Mesendoderm (in vitro differentiated cells): ENCODE data around the gene GSPT1.
"Not testable (repeated sequence)": the region's sequence is repeated elsewhere in the genome, so short reads cannot be mapped to it uniquely, and the experiment has no call there.

Experiments used
- DNase-seq: peaks from one replicate; pipeline ENCODE4 v3.0.0; 2013
- H2AK5ac ChIP-seq: 2 replicates; pipeline ENCODE4 v1.6.1; 2013; ENCODE audit warnings: low read length, inconsistent platforms
- H2BK120ac ChIP-seq: 2 replicates; pipeline ENCODE4 v1.6.1; 2013; ENCODE audit warnings: low read depth, mild to moderate bottlenecking, low read length, moderate library complexity, mixed read lengths
- H2BK15ac ChIP-seq: replicated peaks from 2 replicates; pipeline ENCODE4 v1.6.1; 2013; ENCODE audit warnings: low read depth, mild to moderate bottlenecking, moderate library complexity
- H2BK5ac ChIP-seq: 2 replicates; pipeline ENCODE4 v1.6.1; 2013; ENCODE audit warnings: low read length, inconsistent platforms
- H3K18ac ChIP-seq: 2 replicates; pipeline ENCODE4 v1.6.1; 2013; ENCODE audit warnings: mild to moderate bottlenecking, low read length, mixed read lengths
- H3K23ac ChIP-seq: one replicate; pipeline ENCODE4 v1.6.1; 2013; ENCODE audit warnings: low read length
- H3K27ac ChIP-seq: 2 replicates; pipeline ENCODE4 v1.5.1; 2013; ENCODE audit warnings: low read depth, mild to moderate bottlenecking, inconsistent platforms, low read length, moderate library complexity
- H3K27me3 ChIP-seq: 2 replicates; pipeline ENCODE4 v1.6.1; 2013; ENCODE audit warnings: low read length, control low read depth, mild to moderate bottlenecking, inconsistent platforms; ENCODE audit not compliant: insufficient read depth, poor library complexity
- H3K36me3 ChIP-seq: 2 replicates; pipeline ENCODE4 v1.6.1; 2013; ENCODE audit warnings: low read length, inconsistent platforms; ENCODE audit not compliant: control insufficient read depth, insufficient read depth
- H3K4ac ChIP-seq: one replicate; pipeline ENCODE4 v1.6.1; 2013; ENCODE audit warnings: low read depth, mild to moderate bottlenecking, low read length, moderate library complexity
- H3K4me1 ChIP-seq: 2 replicates; pipeline ENCODE4 v1.6.1; 2013; ENCODE audit warnings: low read depth, low read length, inconsistent platforms; ENCODE audit not compliant: control insufficient read depth
- H3K4me2 ChIP-seq: 2 replicates; pipeline ENCODE4 v1.6.1; 2013; ENCODE audit warnings: low read length
- H3K4me3 ChIP-seq: 2 replicates; pipeline ENCODE4 v1.5.1; 2013; ENCODE audit warnings: mild to moderate bottlenecking, low read length
- H3K56ac ChIP-seq: one replicate; pipeline ENCODE4 v1.6.1; 2013; ENCODE audit warnings: low read length
- H3K79me1 ChIP-seq: 2 replicates; pipeline ENCODE4 v1.6.1; 2013; ENCODE audit warnings: low read length, inconsistent platforms
- H3K79me2 ChIP-seq: 2 replicates; pipeline ENCODE4 v1.6.1; 2013; ENCODE audit warnings: mild to moderate bottlenecking, low read length; ENCODE audit not compliant: control insufficient read depth, insufficient read depth
- H3K9ac ChIP-seq: 2 replicates; pipeline ENCODE4 v1.6.1; 2013; ENCODE audit warnings: low read length, inconsistent platforms
- H4K5ac ChIP-seq: one replicate; pipeline ENCODE4 v1.6.1; 2013; ENCODE audit warnings: low read length
- H4K8ac ChIP-seq: one replicate; pipeline ENCODE4 v1.6.1; 2013; ENCODE audit warnings: low read depth, mild to moderate bottlenecking, control low read depth, low read length, moderate library complexity
- WGBS: extraction: QIAGEN DNeasy Blood & Tissue Kit; methylation state at CpG from one replicate; pipeline ENCODE4 v1.1.7; 2013; ENCODE audit warnings: low lambda C conversion rate, missing lambda C conversion rate; ENCODE audit not compliant: insufficient coverage; ENCODE audit errors: extremely low coverage; 5-methylcytosine and 5-hydroxymethylcytosine counted together

Gene GSPT1

DNA sequence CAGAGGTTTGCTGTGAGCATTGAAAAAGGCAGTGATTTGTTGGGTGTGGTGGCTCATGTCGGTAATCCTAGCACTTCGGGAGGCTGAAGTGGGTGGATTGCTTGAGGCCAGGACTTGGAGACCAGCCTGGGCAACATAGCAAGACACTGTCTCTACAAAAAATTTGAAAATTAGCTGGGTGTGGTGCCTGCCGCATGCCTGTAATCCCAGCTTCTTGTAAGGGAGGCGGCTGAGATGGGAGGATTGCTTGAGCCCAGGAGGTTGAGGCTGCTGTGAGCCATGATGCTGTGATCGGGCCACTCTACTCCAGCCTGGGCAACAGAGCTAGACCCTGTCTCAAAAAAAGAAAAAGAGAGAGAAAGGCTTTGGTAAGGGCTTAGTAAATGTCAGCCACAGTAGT, 33.1 kb upstream of the GSPT1 start:
- H4K5ac ChIP-seq: no peak overlapping the region

DNA sequence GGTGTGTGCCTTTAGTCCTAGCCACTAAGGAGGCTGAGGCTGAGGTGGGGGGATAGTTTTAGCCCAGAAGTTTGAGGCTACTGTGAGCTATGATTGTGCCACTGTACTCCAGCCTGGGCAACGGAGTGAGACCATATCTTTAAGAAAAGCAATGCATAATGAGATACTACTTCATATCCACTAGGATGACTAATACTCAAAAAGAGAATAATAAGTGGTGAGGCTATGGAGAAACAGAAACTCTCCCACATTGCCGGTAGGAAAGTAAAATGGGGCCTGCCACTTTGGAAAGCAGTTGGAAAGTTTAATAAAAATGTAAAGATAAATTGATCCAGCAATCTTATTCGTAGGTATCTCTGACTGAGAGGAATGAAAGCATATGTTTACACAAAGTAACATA, 30.7 kb upstream of the GSPT1 start:
- Histone ChIP-seq H4K5ac (no peak overlapping the region), H3K27ac (no peak overlapping the region)
- no CpG with 5 or more reads among the region's 3 CpGs for WGBS

More for the DNA sequence above, 33.1 kb upstream of the GSPT1 start:
- Histone ChIP-seq H3K27ac (no peak overlapping the region), H3K79me1 (no peaks in the 10 kb centered on the region), H3K36me3 (no peaks in the 10 kb centered on the region), H3K79me2 (no peaks in the 10 kb centered on the region), H4K8ac (no peak overlapping the region), H2AK5ac (no peak overlapping the region), H3K9ac (no peak overlapping the region), H3K4me1 (no peaks in the 10 kb centered on the region), H2BK15ac (no peak overlapping the region), H3K4me3 (no peak overlapping the region), H3K27me3 (no peaks in the 10 kb centered on the region), H3K4ac (no peak overlapping the region), H3K23ac (no peak overlapping the region), H3K4me2 (no peak overlapping the region), H3K18ac (no peak overlapping the region), H2BK120ac (no peak overlapping the region), H3K56ac (no peak overlapping the region), H2BK5ac (no peak overlapping the region)
- DNase-seq: no peak
- WGBS: no CpG with 5 or more reads among the region's 5 CpGs

DNA sequence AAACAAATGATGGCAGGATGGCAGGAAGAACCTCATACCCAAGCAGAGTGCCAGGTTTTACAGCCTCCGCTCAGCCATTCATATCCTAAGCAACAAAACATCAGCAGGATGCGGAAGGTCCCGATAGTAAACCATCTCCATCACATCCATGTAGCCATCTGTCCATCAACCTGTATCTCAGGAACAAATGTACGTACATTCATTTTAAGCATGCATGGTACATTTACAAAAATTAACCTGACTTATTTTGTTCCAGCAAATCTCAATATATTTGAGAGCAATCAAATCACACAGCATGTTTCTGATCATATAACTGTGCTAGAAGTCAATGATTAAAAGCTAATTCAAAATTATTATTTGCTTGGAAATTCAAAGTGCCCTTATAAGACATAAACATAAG, 26.2 kb upstream of the GSPT1 start, which contains the start of gene NPIPB2:
Gene NPIPB2 (minus strand): TSS at position 101 of the 400 bp plus-strand sequence. CDS start 0 bp downstream, at position 101.
- not testable (repeated sequence) for H2AK5ac ChIP-seq, H3K27ac ChIP-seq, H3K27me3 ChIP-seq, H3K79me2 ChIP-seq, H3K9ac ChIP-seq, H3K4ac ChIP-seq, H3K4me3 ChIP-seq, H2BK120ac ChIP-seq, H4K5ac ChIP-seq, H2BK15ac ChIP-seq, H3K4me1 ChIP-seq, DNase-seq, H3K79me1 ChIP-seq, H3K56ac ChIP-seq, H3K36me3 ChIP-seq, H2BK5ac ChIP-seq, H4K8ac ChIP-seq, H3K4me2 ChIP-seq, H3K18ac ChIP-seq, H3K23ac ChIP-seq
- no CpG with 5 or more reads among the region's 4 CpGs for WGBS

More for the DNA sequence above, 30.7 kb upstream of the GSPT1 start:
- Histone ChIP-seq H3K27me3 (no peaks in the 10 kb centered on the region), H2BK5ac (no peak overlapping the region), H3K4me3 (no peak overlapping the region), H3K79me1 (no peaks in the 10 kb centered on the region), H3K18ac (no peak overlapping the region), H3K4me1 (no peaks in the 10 kb centered on the region), H3K79me2 (no peaks in the 10 kb centered on the region), H2BK15ac (no peak overlapping the region), H2BK120ac (no peak overlapping the region), H3K4me2 (no peak overlapping the region), H3K9ac (no peak overlapping the region), H4K8ac (no peak overlapping the region), H2AK5ac (no peak overlapping the region), H3K4ac (no peak overlapping the region), H3K23ac (no peak overlapping the region), H3K36me3 (no peaks in the 10 kb centered on the region), H3K56ac (no peak overlapping the region)
- DNase-seq: no peak

DNA sequence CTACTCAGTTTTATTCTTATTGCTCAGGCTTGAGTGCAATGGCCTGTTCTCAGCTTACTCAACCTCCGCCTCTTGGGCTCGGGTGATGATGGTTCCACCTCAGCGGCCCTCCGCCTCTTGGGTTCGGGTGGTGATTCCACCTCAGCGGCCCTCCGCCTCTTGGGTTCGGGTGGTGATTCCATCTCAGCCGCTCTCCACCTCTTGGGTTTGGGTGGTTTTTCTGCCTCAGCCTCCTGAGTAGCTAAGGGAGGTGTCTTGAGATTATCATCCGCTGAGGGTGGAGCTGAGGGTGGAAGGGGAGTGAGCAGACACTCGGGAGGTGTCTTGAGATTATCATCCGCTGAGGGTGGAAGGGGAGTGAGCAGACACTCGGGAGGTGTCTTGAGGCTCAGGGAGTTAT, 11.6 kb upstream of the GSPT1 start:
- not testable (repeated sequence) for H3K56ac ChIP-seq, H3K27ac ChIP-seq, H2BK5ac ChIP-seq, H3K23ac ChIP-seq, H4K5ac ChIP-seq, H2BK15ac ChIP-seq, H3K4me1 ChIP-seq, H3K18ac ChIP-seq, H3K4ac ChIP-seq, H2AK5ac ChIP-seq, H4K8ac ChIP-seq, DNase-seq, H3K27me3 ChIP-seq, H3K4me3 ChIP-seq, H3K9ac ChIP-seq, H3K4me2 ChIP-seq, H3K79me2 ChIP-seq, H3K79me1 ChIP-seq, H3K36me3 ChIP-seq, H2BK120ac ChIP-seq
- WGBS: no CpG with 5 or more reads among the region's 13 CpGs

DNA sequence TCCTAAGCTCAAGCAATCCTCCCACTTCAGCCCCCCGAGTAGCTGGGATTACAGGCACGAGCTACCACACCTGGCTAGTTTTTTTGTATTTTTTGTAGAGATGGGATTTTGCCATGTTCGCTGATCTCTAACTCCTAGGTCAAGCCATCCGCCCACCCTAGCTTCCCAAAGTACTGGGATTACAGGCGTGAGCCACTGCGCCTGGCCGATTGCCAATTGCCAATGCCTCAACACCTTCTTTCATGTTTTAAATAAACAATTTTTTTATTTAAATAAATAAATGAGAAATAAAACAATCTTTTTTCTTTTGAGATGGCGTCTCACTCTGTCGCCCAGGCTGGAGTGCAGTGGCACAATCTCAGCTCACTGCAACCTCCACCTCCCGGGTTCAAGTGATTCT, 8.3 kb upstream of the GSPT1 start:
- H3K56ac ChIP-seq, H3K36me3 ChIP-seq, H2AK5ac ChIP-seq, H3K9ac ChIP-seq, H3K4me2 ChIP-seq, H2BK5ac ChIP-seq, H3K79me2 ChIP-seq, H4K5ac ChIP-seq, H2BK120ac ChIP-seq, H3K4me3 ChIP-seq, H3K27ac ChIP-seq, H3K27me3 ChIP-seq, H3K4ac ChIP-seq, DNase-seq, H3K79me1 ChIP-seq, H3K18ac ChIP-seq, H2BK15ac ChIP-seq, H3K23ac ChIP-seq, H3K4me1 ChIP-seq, H4K8ac ChIP-seq: not testable (repeated sequence)
- no CpG with 5 or more reads among the region's 10 CpGs for WGBS

GRCh38 chr16:11916524-11917285, 949 bp upstream of the GSPT1 start:
- no peak overlapping the region for H3K18ac ChIP-seq
- H2AK5ac ChIP-seq: no peak overlapping the region
- peak; percentile 47 for DNase-seq
- no peak overlapping the region for H2BK5ac ChIP-seq
- H3K79me1 ChIP-seq: peaks cover 4% of the 10 kb centered on the region
- no peak overlapping the region for H4K8ac ChIP-seq
- peaks cover 9% of the 10 kb centered on the region for H3K4me1 ChIP-seq
- no peak overlapping the region for H3K23ac ChIP-seq
- H3K4me3 ChIP-seq: no peak overlapping the region
- H3K4ac ChIP-seq: no peak overlapping the region
- no peaks in the 10 kb centered on the region for H3K27me3 ChIP-seq
- H3K27ac ChIP-seq: peak overlapping the region; percentile 9
- H4K5ac ChIP-seq: peak overlapping the region; percentile 64
- H2BK15ac ChIP-seq: no peak overlapping the region
- peaks cover 36% of the 10 kb centered on the region for H3K79me2 ChIP-seq
- H3K36me3 ChIP-seq: no peaks in the 10 kb centered on the region
- peak overlapping the region; percentile 59 for H3K56ac ChIP-seq
- no peak overlapping the region for H2BK120ac ChIP-seq
- peak overlapping the region; percentile 32 for H3K4me2 ChIP-seq
- H3K9ac ChIP-seq: peak overlapping the region; percentile 55
- no CpG with 5 or more reads among the region's 13 CpGs for WGBS
